GM21423 (cell line): Measurements from ENCODE around the gene ERN2.

Experiments
- ATAC-seq: cut with Tn5 transposase; IDR thresholded peaks from one replicate; pipeline ENCODE4 v1.9.1; 2021; ENCODE audit warnings: mild to moderate bottlenecking, moderate library complexity; ENCODE audit not compliant: unreplicated experiment

The ERN2 gene

DNA sequence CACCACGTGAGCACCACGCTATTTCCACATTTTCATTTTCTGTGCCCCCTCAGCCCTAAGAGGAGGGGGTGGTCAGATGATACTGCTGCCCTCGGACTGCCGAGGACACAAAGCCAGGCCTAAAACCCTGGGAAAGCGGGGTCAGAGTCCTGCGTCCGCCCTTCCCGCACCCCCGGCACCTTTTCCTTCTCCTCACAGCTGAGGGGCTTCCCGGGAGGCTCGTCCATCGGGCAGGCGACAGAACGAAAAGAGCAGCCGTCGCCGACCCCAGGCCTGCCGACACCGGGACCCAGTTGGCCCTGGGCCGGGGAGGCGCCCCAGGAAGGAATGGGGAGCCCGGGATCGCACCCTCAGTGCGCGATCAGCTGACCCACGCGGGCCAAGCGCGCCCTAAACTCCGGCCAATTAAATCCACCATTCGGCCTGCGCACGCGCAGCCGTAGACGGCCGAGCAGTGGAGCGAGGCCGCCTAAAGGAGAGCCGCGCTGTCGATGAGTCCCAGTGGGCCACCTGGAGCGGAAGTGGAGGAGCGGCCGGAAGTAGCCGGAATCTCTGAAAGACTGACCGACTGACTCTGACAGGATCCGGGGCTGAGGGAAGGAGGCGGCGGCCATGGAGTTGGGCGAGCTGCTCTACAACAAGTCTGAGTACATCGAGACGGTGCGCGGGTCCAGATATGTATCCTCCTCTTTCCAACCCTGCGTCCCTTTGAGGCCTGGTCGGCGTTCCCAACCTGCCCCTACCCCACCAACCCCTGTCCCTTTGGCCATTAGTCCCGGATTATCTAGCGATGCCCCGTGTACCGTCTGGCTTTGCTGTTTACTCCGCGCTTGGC is 71.9 kb downstream of the ERN2 start, which contains the start of the genes DCTN5 and PALB2:
Gene DCTN5, plus strand, starts transcription at position 536 of the 835 bp plus-strand sequence. Its CDS starts 77 bp downstream, at position 613.
Gene PALB2, minus strand, starts transcription at position 380 of the 835 bp plus-strand sequence. Its CDS starts 153 bp downstream, at position 227.
- ATAC-seq, result peak; percentile 95

DNA sequence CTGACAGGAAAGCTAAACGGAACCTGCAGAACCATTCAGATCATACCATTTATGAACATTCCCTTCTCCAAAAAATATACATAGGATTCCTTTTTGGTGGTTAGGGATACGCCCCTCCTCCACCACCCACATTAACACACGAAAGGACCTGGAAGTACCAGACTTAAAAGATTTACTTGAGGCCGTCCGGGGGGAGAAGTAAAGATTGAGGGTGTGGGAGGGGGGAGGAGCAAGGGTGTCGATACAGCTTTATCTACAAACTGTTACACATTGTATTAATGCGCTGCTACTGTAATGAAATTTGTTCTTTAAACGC is 72.4 kb downstream of the ERN2 start:
- no peak for ATAC-seq
